ENCODE data around the gene DCAF11. TPM values are rescaled to one million over a fixed set of nuclear protein-coding genes. Genes with fewer than 3 reads are reported as not detected.

DCAF11 gene
- total and polyA plus RNA-seq, 2 of the 13 experiments (the other 11 are each of a cell fraction or from before 2014, with no cell fraction given): 150 to 257 TPM

- TF ChIP-seq ZNF17 (CRISPR knock-in tag; IDR thresholded peaks at IDR 0.05): no peak
- TF ChIP-seq ZNF574 (CRISPR knock-in tag; IDR thresholded peaks at IDR 0.05): peak; percentile 93
- peak; percentile 99 for TF ChIP-seq AFF4 (CRISPR knock-in tag; IDR thresholded peaks at IDR 0.05)
- peak; percentile 17; the same call in 1 of the 2 replicates for TF ChIP-seq RARG (CRISPR knock-in tag; IDR thresholded peaks at IDR 0.05; ENCODE audit: low read depth)
- peak; percentile 93 for TF ChIP-seq NR0B2 (CRISPR knock-in tag; IDR thresholded peaks at IDR 0.05)
- no peak for TF ChIP-seq MBNL3 (CRISPR knock-in tag; conservative IDR thresholded peaks at IDR 0.05)
- peak; percentile 95; the same call in 1 of the 2 replicates for TF ChIP-seq ZFP36L2 (CRISPR knock-in tag; IDR thresholded peaks at IDR 0.05)
- peak; percentile 82 for TF ChIP-seq NCOA2 (CRISPR knock-in tag; IDR thresholded peaks at IDR 0.05)
- TF ChIP-seq ZNF710 (CRISPR knock-in tag; IDR thresholded peaks at IDR 0.05; ENCODE audit: borderline replicate concordance): peak; percentile 94
- no peak for TF ChIP-seq HCFC1 (IDR thresholded peaks at IDR 0.05; ENCODE audit: low read depth, low read length)
- no peak for TF ChIP-seq GABPA (IDR thresholded peaks at IDR 0.05; ENCODE audit: low read depth, low read length)
- TF ChIP-seq GABPA (CRISPR knock-in tag; IDR thresholded peaks at IDR 0.05; ENCODE audit: low read depth): no peak
- peak; percentile 81 to 100; a peak in 3 of 4 replicates for TF ChIP-seq KLF16 (CRISPR knock-in tag; IDR thresholded peaks at IDR 0.05)
- TF ChIP-seq ATRX (CRISPR knock-in tag; IDR thresholded peaks at IDR 0.05; ENCODE audit: borderline replicate concordance): peak; percentile 19
- peak; percentile 55 for TF ChIP-seq FOSL2 (CRISPR knock-in tag; IDR thresholded peaks at IDR 0.05)
- TF ChIP-seq PATZ1 (CRISPR knock-in tag; IDR thresholded peaks at IDR 0.05): peak; percentile 97
- TF ChIP-seq THAP11 (CRISPR knock-in tag; IDR thresholded peaks at IDR 0.05): peak; percentile 93
- TF ChIP-seq SRY (CRISPR knock-in tag; IDR thresholded peaks at IDR 0.05): no peak
Observed at GRCh38 chr14:24093901-24094840, 20.4 kb upstream of the DCAF11 start, which contains the start of gene PCK2 (continued).
